DND-41 (cell line): ENCODE results near the gene PGAM4.

Experiments used
- ATAC-seq: fragments of 200-7000 bp; cut with Tn5 transposase; 3 replicates; pipeline ENCODE4 v1.9.1; 2021; ENCODE audit warnings: low read depth; ENCODE audit not compliant: insufficient read depth
- DNase-seq: peaks from one replicate; pipeline ENCODE4 v3.0.0-alpha.2; 2020
- H2AFZ ChIP-seq: 2 replicates; pipeline ENCODE4 v1.6.0; 2012; ENCODE audit warnings: low read depth, low read length
- H3K27ac ChIP-seq: 2 replicates; pipeline ENCODE4 v1.5.1; 2012; ENCODE audit warnings: low read length, inconsistent platforms
- H3K27me3 ChIP-seq: fragments of 200-600 bp; sonication (generic); 2 replicates; pipeline ENCODE4 v1.6.0; 2012; ENCODE audit warnings: low read length, mild to moderate bottlenecking, inconsistent platforms; ENCODE audit not compliant: insufficient read depth, poor library complexity
- H3K36me3 ChIP-seq: 2 replicates; pipeline ENCODE4 v1.5.1; 2012; ENCODE audit warnings: low read length, inconsistent platforms; ENCODE audit not compliant: insufficient read depth
- H3K4me1 ChIP-seq: 2 replicates; pipeline ENCODE4 v1.5.1; 2012; ENCODE audit warnings: mild to moderate bottlenecking, low read length; ENCODE audit not compliant: insufficient read depth
- H3K4me2 ChIP-seq: 2 replicates; pipeline ENCODE4 v1.6.0; 2012; ENCODE audit warnings: mild to moderate bottlenecking, moderate library complexity, low read length, inconsistent platforms; ENCODE audit not compliant: insufficient read depth
- H3K4me3 ChIP-seq, 2 experiments: fragments of 200-600 bp in 1 of 2; shearing (Covaris generic) in 1 of 2; 2 replicates each; pipeline ENCODE4 v1.5.1; 2012 to 2016; ENCODE audit warnings: inconsistent platforms in 2 of 2, low read length in 2 of 2, mild to moderate bottlenecking in 2 of 2, low read depth in 1 of 2, moderate library complexity in 1 of 2
- H3K79me2 ChIP-seq: 2 replicates; pipeline ENCODE4 v1.6.0; 2012; ENCODE audit warnings: low read length, inconsistent platforms; ENCODE audit not compliant: insufficient read depth
- H3K9ac ChIP-seq: 2 replicates; pipeline ENCODE4 v1.6.0; 2012; ENCODE audit warnings: low read depth, mild to moderate bottlenecking, inconsistent platforms, low read length, moderate library complexity
- H3K9me3 ChIP-seq: 2 replicates; pipeline ENCODE4 v1.5.1; 2012; ENCODE audit warnings: low read length, moderate library complexity, mild to moderate bottlenecking, inconsistent platforms; ENCODE audit not compliant: insufficient read depth, severe bottlenecking
- H4K20me1 ChIP-seq: 2 replicates; pipeline ENCODE4 v1.6.0; 2012; ENCODE audit warnings: low read length; ENCODE audit not compliant: insufficient read depth
- EZH2 ChIP-seq: IDR thresholded peaks from 3 replicates; pipeline ENCODE4 v1.6.1; 2012; ENCODE audit warnings: borderline replicate concordance, low read depth, mild to moderate bottlenecking, moderate library complexity, low read length, inconsistent platforms; ENCODE audit not compliant: severe bottlenecking
- TF ChIP-seq, protein P1 (sequence below): IDR thresholded peaks from 2 replicates; pipeline ENCODE4 v1.5.1; 2012; ENCODE audit warnings: borderline replicate concordance, low read length, moderate library complexity, mild to moderate bottlenecking; ENCODE audit not compliant: poor library complexity, severe bottlenecking; ENCODE audit errors: extremely low read depth

PGAM4 gene

DNA sequence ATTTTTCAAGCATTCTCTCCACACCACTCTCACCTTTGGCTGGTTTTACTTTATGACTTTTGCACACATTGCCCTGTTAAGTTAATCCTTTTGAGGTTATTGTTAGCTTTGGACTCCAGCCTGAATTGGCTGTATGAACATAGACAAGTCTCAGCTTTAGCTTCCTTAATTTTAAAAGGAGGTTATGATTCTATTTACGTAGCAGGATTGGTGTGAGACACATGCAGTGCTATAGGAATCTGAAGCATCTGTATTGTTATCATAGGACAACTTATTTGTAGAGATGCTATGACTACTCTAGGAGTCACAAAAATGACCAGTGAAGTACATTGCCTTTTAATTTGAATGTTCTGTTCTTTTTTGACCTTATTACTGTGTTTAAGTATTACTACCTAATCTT, 15.7 kb downstream of the PGAM4 start:
- Histone ChIP-seq H3K79me2 (peaks cover 3% of the 10 kb centered on the region), H3K27me3 (no peaks in the 10 kb centered on the region), H4K20me1 (no peaks in the 10 kb centered on the region), H3K36me3 (no peaks in the 10 kb centered on the region), H3K4me2 (no peak overlapping the region), H3K27ac (no peak overlapping the region), H3K4me1 (no peaks in the 10 kb centered on the region), H3K9ac (no peak overlapping the region), H3K9me3 (no peaks in the 10 kb centered on the region), H3K4me3 (no peak overlapping the region), H2AFZ (no peak overlapping the region)
- DNase-seq: no peak
- TF ChIP-seq EZH2: no peak
- TF ChIP-seq, protein P1, sequence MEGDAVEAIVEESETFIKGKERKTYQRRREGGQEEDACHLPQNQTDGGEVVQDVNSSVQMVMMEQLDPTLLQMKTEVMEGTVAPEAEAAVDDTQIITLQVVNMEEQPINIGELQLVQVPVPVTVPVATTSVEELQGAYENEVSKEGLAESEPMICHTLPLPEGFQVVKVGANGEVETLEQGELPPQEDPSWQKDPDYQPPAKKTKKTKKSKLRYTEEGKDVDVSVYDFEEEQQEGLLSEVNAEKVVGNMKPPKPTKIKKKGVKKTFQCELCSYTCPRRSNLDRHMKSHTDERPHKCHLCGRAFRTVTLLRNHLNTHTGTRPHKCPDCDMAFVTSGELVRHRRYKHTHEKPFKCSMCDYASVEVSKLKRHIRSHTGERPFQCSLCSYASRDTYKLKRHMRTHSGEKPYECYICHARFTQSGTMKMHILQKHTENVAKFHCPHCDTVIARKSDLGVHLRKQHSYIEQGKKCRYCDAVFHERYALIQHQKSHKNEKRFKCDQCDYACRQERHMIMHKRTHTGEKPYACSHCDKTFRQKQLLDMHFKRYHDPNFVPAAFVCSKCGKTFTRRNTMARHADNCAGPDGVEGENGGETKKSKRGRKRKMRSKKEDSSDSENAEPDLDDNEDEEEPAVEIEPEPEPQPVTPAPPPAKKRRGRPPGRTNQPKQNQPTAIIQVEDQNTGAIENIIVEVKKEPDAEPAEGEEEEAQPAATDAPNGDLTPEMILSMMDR: no peak
- ATAC-seq: no peak

- H3K4me1 ChIP-seq: no peaks in the 10 kb centered on the region
- no peak for TF ChIP-seq EZH2
- TF ChIP-seq, protein P1: no peak
These were observed 16.1 kb downstream of the PGAM4 start for GRCh38 chrX:77953302-77953701.

GRCh38 chrX:77952173-77952572, 17.3 kb downstream of the PGAM4 start:
- Histone ChIP-seq H4K20me1 (no peaks in the 10 kb centered on the region), H3K9me3 (no peaks in the 10 kb centered on the region), H3K27ac (no peak overlapping the region), H3K4me1 (no peaks in the 10 kb centered on the region), H3K4me2 (no peak overlapping the region), H3K79me2 (peaks cover 3% of the 10 kb centered on the region), H3K36me3 (no peaks in the 10 kb centered on the region), H2AFZ (no peak overlapping the region), H3K27me3 (no peaks in the 10 kb centered on the region), H3K4me3 (no peak overlapping the region), H3K9ac (no peak overlapping the region)
- no peak for TF ChIP-seq EZH2
- TF ChIP-seq, protein P1: no peak
- ATAC-seq: no peak
- no peak for DNase-seq

More at GRCh38 chrX:77953302-77953701, 16.1 kb downstream of the PGAM4 start:
- H3K79me2 ChIP-seq: peaks cover 3% of the 10 kb centered on the region
- DNase-seq: no peak
- no peaks in the 10 kb centered on the region for H3K36me3 ChIP-seq
- H4K20me1 ChIP-seq: no peaks in the 10 kb centered on the region
- no peak overlapping the region for H3K9ac ChIP-seq
- no peak overlapping the region for H3K4me2 ChIP-seq
- H3K27me3 ChIP-seq: no peaks in the 10 kb centered on the region
- no peaks in the 10 kb centered on the region for H3K9me3 ChIP-seq
- no peak for ATAC-seq
- no peak overlapping the region for H3K4me3 ChIP-seq
- no peak overlapping the region for H3K27ac ChIP-seq
- no peak overlapping the region for H2AFZ ChIP-seq

DNA sequence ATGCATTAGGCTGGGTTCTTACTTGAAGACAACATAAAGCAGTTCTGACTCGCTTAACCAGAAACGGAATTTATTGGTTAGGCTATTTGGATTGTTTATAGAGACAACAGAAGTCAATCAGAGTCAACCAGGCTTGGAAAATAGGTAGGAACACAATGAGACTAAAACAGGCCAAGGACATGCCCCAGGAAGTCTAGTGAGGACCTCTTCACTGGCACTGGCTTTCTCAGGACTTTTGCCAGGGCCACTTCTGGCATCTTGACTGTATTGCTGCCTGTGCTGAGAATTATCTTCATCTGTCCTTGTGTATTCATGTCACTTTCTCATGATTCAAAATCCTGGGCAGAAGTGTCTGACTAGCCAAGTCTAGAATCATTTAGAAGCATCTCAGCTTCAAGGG, 19.6 kb downstream of the PGAM4 start:
- Histone ChIP-seq H3K4me3 (no peak overlapping the region), H3K27me3 (no peaks in the 10 kb centered on the region), H3K36me3 (no peaks in the 10 kb centered on the region), H3K27ac (no peak overlapping the region), H3K9ac (no peak overlapping the region), H2AFZ (no peak overlapping the region), H3K79me2 (no peaks in the 10 kb centered on the region), H3K4me1 (no peaks in the 10 kb centered on the region), H3K9me3 (no peaks in the 10 kb centered on the region), H4K20me1 (no peaks in the 10 kb centered on the region), H3K4me2 (no peak overlapping the region)
- no peak for DNase-seq
- TF ChIP-seq, protein P1: no peak
- TF ChIP-seq EZH2: no peak
- no peak for ATAC-seq
